ENCODE data around the gene PPT2.

Gene PPT2

GRCh38 chr6:32188381-32189068 lies 34.6 kb downstream of the PPT2 start:
- Histone ChIP-seq H3K36me3 (peaks cover 14% of the 10 kb centered on the region), H3K4me1 (no peaks in the 10 kb centered on the region; the same call in 1 of the 2 replicates), H3K27me3 (no peaks in the 10 kb centered on the region), H3K9me3 (no peaks in the 10 kb centered on the region), H3K4me3 (ENCODE audit: low read depth, low read length) (peak overlapping the region; percentile 66)
- DNase-seq: no peak
- TF ChIP-seq, protein P1, sequence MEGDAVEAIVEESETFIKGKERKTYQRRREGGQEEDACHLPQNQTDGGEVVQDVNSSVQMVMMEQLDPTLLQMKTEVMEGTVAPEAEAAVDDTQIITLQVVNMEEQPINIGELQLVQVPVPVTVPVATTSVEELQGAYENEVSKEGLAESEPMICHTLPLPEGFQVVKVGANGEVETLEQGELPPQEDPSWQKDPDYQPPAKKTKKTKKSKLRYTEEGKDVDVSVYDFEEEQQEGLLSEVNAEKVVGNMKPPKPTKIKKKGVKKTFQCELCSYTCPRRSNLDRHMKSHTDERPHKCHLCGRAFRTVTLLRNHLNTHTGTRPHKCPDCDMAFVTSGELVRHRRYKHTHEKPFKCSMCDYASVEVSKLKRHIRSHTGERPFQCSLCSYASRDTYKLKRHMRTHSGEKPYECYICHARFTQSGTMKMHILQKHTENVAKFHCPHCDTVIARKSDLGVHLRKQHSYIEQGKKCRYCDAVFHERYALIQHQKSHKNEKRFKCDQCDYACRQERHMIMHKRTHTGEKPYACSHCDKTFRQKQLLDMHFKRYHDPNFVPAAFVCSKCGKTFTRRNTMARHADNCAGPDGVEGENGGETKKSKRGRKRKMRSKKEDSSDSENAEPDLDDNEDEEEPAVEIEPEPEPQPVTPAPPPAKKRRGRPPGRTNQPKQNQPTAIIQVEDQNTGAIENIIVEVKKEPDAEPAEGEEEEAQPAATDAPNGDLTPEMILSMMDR (IDR thresholded peaks at IDR 0.05; ENCODE audit: low read depth, low read length): no peak

GRCh38 chr6:32189069-32189741 lies 35.3 kb downstream of the PPT2 start:
- Histone ChIP-seq H3K9me3 (no peaks in the 10 kb centered on the region), H3K4me1 (no peaks in the 10 kb centered on the region; the same call in 1 of the 2 replicates), H3K27me3 (no peaks in the 10 kb centered on the region), H3K4me3 (ENCODE audit: low read depth, low read length) (peak overlapping the region; percentile 66), H3K36me3 (peaks cover 14% of the 10 kb centered on the region)
- TF ChIP-seq, protein P1 (IDR thresholded peaks at IDR 0.05; ENCODE audit: low read depth, low read length): no peak
- no peak for DNase-seq

- no peak for DNase-seq
- Histone ChIP-seq H3K4me1 (no peaks in the 10 kb centered on the region; the same call in 1 of the 2 replicates), H3K9me3 (no peaks in the 10 kb centered on the region), H3K27me3 (no peaks in the 10 kb centered on the region), H3K36me3 (peaks cover 14% of the 10 kb centered on the region), H3K4me3 (ENCODE audit: low read depth, low read length) (peak overlapping the region; percentile 66)
- TF ChIP-seq, protein P1 (IDR thresholded peaks at IDR 0.05; ENCODE audit: low read depth, low read length): no peak
Measured at GRCh38 chr6:32189742-32190053, 35.8 kb downstream of the PPT2 start.

GRCh38 chr6:32190054-32190851 lies 36.3 kb downstream of the PPT2 start, which contains the start of gene PBX2:
TSS of gene PBX2 (minus strand) at chr6:32190202. CDS start at chr6:32189915, 287 bp downstream.
- peaks cover 2% of the 10 kb centered on the region; the same call in 1 of the 2 replicates for H3K4me1 ChIP-seq
- no peaks in the 10 kb centered on the region for H3K9me3 ChIP-seq
- H3K36me3 ChIP-seq: peaks cover 14% of the 10 kb centered on the region
- TF ChIP-seq, protein P1 (IDR thresholded peaks at IDR 0.05; ENCODE audit: low read depth, low read length): no peak
- DNase-seq: peak; percentile 85
- H3K27me3 ChIP-seq: no peaks in the 10 kb centered on the region
- peak within 1 kb of the TSS; percentile 66 for H3K4me3 ChIP-seq (ENCODE audit: low read depth, low read length)

DNA sequence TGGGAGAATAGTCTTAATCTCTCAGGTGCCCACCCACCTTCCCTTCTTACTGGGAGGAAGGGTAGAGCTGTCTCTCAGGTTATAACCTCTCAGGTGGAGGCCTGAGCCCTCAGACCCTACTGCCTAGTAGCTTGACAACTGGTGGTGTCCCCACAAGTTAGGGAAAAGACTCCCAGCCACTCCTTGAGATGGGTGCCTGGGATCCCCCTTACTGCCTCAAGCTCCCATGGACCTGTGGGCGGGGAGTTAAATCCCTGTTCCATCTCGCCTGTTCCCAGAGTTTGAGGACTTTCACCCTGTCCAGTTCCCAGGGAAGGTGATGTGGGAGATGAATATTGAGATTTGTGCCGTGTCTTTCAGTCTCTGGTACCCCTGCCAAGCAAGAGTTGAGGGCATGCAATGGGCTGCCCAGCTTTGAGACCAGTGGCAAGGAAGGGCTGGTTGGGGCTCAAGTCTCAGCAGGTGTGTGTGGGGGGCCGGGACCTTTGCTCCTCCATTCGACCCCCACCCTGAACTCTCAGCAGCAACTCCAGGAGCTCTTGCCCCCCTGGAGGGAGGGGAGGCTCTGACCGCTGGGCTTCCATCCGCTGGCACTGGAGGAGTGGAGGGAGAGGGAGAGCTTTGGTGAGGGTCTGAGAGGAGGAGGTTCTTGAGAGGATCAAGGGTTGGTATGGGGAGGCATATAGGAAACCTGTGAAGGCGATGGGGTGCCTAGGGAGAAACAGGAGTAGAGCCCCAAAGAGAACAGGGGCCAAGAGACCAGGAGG lies 37.2 kb downstream of the PPT2 start:
- H3K27me3 ChIP-seq: no peaks in the 10 kb centered on the region
- H3K36me3 ChIP-seq: peaks cover 14% of the 10 kb centered on the region
- H3K4me1 ChIP-seq: peaks cover 2% of the 10 kb centered on the region; the same call in 1 of the 2 replicates
- TF ChIP-seq, protein P1 (IDR thresholded peaks at IDR 0.05; ENCODE audit: low read depth, low read length): no peak
- DNase-seq: no peak
- no peak overlapping the region for H3K4me3 ChIP-seq (ENCODE audit: low read depth, low read length)
- no peaks in the 10 kb centered on the region for H3K9me3 ChIP-seq

All from BE2C (cell line).